ENCODE results near the gene SPEM2. TPM values are rescaled to one million over a fixed set of nuclear protein-coding genes. Genes with fewer than 3 reads are reported as not detected.
"Not testable (repeated sequence)": the region's sequence is repeated elsewhere in the genome, so short reads cannot be mapped to it uniquely, and the experiment has no call there.

The SPEM2 gene
- total RNA-seq, 2 experiments from 2014 or later = not detected

DNA sequence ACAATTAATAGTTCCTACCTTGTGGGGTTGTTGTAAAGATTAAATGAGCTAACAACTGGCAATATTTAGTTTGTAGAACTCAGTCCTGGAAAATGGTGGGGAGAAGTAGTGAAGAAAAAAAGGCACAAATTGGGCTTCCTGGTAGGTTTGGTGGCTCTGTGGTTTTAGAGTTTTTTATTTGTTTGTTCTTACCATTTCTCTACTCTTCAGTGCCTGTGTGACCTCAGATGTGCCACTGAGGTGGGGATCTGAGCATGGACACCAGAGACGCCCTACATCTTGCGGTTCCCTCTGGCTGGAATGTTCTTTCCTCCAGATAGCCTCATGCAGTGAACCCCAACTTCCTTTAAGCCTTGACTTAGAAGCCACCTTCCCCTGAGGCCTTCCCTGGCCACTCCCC is 46.3 kb downstream of the SPEM2 start:
- Mint-ChIP-seq H3K4me3 (no peak overlapping the region), H3K27me3 (no peaks in the 10 kb centered on the region), H3K4me1 (ENCODE audit: low read depth) (peaks cover 45% of the 10 kb centered on the region), H3K27ac (peak overlapping the region; percentile 80), H3K36me3 (ENCODE audit: low read depth) (peaks cover 15% of the 10 kb centered on the region), H3K9me3 (no peaks in the 10 kb centered on the region)
- ATAC-seq (no peak), DNase-seq (no peak)
- POLR2A ChIA-PET = interaction anchor here (1.1 to 2.2 kb wide), 6 partner anchors 8 to 31 kb away, joined by 3 to 12 read pairs (median 4); partner anchors contain the start of genes POLR2A and ZBTB4
- intact Hi-C loops (cut with micrococcal nuclease) = no loop called here
- CTCF ChIA-PET = no interaction called here
- TF ChIP-seq, protein P1, sequence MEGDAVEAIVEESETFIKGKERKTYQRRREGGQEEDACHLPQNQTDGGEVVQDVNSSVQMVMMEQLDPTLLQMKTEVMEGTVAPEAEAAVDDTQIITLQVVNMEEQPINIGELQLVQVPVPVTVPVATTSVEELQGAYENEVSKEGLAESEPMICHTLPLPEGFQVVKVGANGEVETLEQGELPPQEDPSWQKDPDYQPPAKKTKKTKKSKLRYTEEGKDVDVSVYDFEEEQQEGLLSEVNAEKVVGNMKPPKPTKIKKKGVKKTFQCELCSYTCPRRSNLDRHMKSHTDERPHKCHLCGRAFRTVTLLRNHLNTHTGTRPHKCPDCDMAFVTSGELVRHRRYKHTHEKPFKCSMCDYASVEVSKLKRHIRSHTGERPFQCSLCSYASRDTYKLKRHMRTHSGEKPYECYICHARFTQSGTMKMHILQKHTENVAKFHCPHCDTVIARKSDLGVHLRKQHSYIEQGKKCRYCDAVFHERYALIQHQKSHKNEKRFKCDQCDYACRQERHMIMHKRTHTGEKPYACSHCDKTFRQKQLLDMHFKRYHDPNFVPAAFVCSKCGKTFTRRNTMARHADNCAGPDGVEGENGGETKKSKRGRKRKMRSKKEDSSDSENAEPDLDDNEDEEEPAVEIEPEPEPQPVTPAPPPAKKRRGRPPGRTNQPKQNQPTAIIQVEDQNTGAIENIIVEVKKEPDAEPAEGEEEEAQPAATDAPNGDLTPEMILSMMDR (IDR thresholded peaks at IDR 0.05) = no peak

DNA sequence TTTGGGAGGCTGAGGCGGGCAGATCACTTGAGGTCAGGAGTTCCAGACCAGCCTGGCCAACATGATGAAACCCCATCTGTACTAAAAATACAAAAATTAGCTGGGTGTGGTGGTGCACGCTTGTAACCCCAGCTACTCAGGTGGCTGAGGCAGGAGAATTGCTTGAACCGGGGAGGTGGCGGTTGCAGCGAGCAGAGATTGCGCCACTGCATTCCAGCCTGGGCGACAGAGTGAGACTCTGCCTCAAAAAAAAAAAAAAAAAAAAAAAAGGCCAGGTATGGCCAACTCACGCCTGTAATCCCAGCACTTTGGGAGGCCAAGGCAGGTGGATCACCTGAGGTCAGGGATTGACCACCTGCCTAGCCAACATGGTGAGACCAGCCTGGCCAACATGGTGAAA is 49.4 kb downstream of the SPEM2 start:
- DNase-seq; H3K4me3 Mint-ChIP-seq; H3K27me3 Mint-ChIP-seq; H3K27ac Mint-ChIP-seq; ATAC-seq; intact Hi-C loops (cut with micrococcal nuclease); H3K9me3 Mint-ChIP-seq: not testable (repeated sequence)
- POLR2A ChIA-PET = interaction anchor here (1.1 to 8.1 kb wide), 5 partner anchors 11 to 75 kb away, joined by 3 to 122 read pairs (median 17); partner anchors contain the start of gene FGF11
- H3K4me1 Mint-ChIP-seq (ENCODE audit: low read depth) = peaks cover 48% of the 10 kb centered on the region
- H3K36me3 Mint-ChIP-seq (ENCODE audit: low read depth) = peaks cover 20% of the 10 kb centered on the region
- CTCF ChIA-PET = interaction anchor here (1.6 to 2.3 kb wide), 2 partner anchors 8 to 38 kb away, joined by 5 to 8 read pairs; no protein-coding TSS in a partner anchor

DNA sequence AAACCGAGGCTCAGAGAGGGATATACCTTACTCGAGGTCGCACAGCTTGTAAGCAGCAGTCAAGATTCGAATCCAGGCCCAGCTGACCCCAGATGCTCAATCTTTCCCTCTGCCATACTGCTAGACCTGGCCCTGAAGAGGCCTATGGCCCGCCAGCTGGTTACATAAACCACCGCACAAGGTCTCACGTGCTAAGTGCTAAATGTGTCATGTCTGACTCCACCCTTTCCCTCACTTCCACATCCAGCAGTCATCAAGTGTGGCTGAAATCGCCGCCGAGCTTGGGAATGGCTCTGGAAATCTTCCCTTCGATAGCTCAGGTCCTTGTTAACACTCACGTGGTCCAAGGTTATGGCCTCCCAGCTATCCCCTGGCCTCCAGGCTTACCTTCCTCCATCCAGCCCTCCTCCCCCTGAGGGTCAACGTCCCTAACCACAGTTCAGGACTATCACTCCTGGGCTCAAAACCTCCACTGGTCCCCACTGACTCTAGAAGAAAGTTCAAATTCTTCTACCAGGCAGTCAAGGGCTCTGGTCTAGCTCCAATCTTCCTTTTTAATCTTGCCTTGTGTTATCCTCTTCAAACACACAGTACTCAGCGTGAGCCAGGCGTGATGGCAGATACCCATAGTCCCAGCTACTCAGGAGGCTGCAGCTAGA is 50.5 kb downstream of the SPEM2 start:
- TF ChIP-seq, protein P1 (IDR thresholded peaks at IDR 0.05) = no peak
- CTCF ChIA-PET = interaction anchor here (0.8 to 6.6 kb wide), 6 partner anchors 9 to 120 kb away, joined by 3 to 49 read pairs (median 7); partner anchors contain the start of gene TMEM102
- DNase-seq = peak; percentile 39
- Mint-ChIP-seq H3K36me3 (ENCODE audit: low read depth) (peaks cover 20% of the 10 kb centered on the region), H3K4me3 (peak overlapping the region; percentile 96), H3K4me1 (ENCODE audit: low read depth) (peaks cover 52% of the 10 kb centered on the region), H3K9me3 (no peaks in the 10 kb centered on the region), H3K27ac (peak overlapping the region; percentile 93), H3K27me3 (no peaks in the 10 kb centered on the region)
- intact Hi-C loops (cut with micrococcal nuclease) = no loop called here
- POLR2A ChIA-PET = interaction anchor here (0.6 to 8.1 kb wide), 12 partner anchors 10 to 210 kb away, joined by 3 to 122 read pairs (median 4); partner anchors contain the start of genes FGF11 and TMEM102
- ATAC-seq = no peak

DNA sequence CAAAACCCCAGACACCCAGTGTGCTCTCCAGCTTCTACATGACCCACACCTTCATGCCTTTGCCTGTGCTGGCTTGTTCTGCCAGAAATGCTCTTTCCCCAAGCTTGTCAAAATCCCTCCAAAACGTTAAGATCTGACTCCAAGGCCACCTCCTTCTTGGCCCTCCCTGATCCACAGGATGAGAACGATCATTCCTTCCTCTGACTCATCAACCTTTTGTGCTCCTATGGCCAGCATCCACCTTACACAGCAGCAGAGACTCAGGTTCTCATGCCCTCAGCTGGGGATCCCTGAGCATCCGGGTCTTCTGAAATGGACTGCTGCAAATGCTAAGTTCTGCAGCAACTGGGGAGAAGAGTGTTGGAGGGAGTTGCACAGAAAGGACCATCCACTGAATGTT is 51.1 kb downstream of the SPEM2 start:
- H3K27me3 Mint-ChIP-seq = no peaks in the 10 kb centered on the region
- intact Hi-C loops (cut with micrococcal nuclease) = no loop called here
- H3K4me1 Mint-ChIP-seq (ENCODE audit: low read depth) = peaks cover 54% of the 10 kb centered on the region

DNA sequence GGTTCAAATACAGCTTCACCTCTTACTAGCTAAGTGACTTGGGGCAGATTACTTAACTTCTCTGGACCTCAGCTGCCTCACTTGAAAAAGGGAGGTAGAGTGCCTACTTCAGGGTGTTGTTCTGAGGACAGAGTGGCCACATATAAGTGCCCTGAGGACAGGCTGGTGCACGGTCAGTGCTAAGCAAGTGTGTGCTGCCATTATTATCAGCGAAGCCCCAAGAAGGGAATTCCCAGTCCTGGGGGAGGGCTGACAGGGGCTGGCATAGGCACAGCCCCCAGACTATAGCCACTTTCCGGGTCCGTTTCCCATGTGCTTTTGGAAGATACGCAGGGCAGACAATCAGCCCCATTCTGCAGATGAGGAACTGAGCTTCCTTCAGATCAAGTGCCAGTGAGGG is 51.5 kb downstream of the SPEM2 start:
- TF ChIP-seq, protein P1 (IDR thresholded peaks at IDR 0.05) = no peak
- intact Hi-C loops (cut with micrococcal nuclease) = no loop called here
- Mint-ChIP-seq H3K4me3 (peak overlapping the region; percentile 96), H3K36me3 (ENCODE audit: low read depth) (peaks cover 20% of the 10 kb centered on the region), H3K4me1 (ENCODE audit: low read depth) (peaks cover 53% of the 10 kb centered on the region), H3K9me3 (no peaks in the 10 kb centered on the region), H3K27ac (peak overlapping the region; percentile 93), H3K27me3 (no peaks in the 10 kb centered on the region)
- ATAC-seq = no peak
- DNase-seq = no peak
- ChIA-PET POLR2A (interaction anchor here (0.6 to 8.1 kb wide), 13 partner anchors 9 to 135 kb away, joined by 3 to 122 read pairs (median 5); partner anchors contain the start of genes FGF11 and TMEM102), CTCF (interaction anchor here (0.8 to 6.6 kb wide), 6 partner anchors 10 to 155 kb away, joined by 3 to 49 read pairs (median 7); partner anchors contain the start of gene TMEM102)

More for the DNA sequence above, 51.1 kb downstream of the SPEM2 start:
- no peaks in the 10 kb centered on the region for H3K9me3 Mint-ChIP-seq
- DNase-seq (no peak), ATAC-seq (no peak)
- ChIA-PET POLR2A (interaction anchor here (0.6 to 8.1 kb wide), 14 partner anchors 9 to 210 kb away, joined by 3 to 122 read pairs (median 5); partner anchors contain the start of genes FGF11 and TMEM102), CTCF (interaction anchor here (0.8 to 6.6 kb wide), 5 partner anchors 9 to 120 kb away, joined by 3 to 49 read pairs (median 7); partner anchors contain the start of gene TMEM102)
- peak overlapping the region; percentile 96 for H3K4me3 Mint-ChIP-seq
- peaks cover 20% of the 10 kb centered on the region for H3K36me3 Mint-ChIP-seq (ENCODE audit: low read depth)
- peak overlapping the region; percentile 93 for H3K27ac Mint-ChIP-seq
- TF ChIP-seq, protein P1 (IDR thresholded peaks at IDR 0.05) = no peak

Other genes with a start within 250 kb of the SPEM2 start
- gene ASGR1, start 246.2 kb upstream of the SPEM2 start, total RNA-seq = 1 to 10 TPM; 2.6 to 3.9 TPM
- 1 to 10 TPM; 9.5 to 9.7 TPM for gene DLG4, start 205.8 kb upstream of the SPEM2 start, total RNA-seq
- 100 to 1,000 TPM; 288 to 291 TPM for gene ACADVL, start 205.7 kb upstream of the SPEM2 start, total RNA-seq
- 10 to 100 TPM; 50.0 to 53.6 TPM for gene DVL2, start 191.1 kb upstream of the SPEM2 start, total RNA-seq
- gene PHF23, start 186.2 kb upstream of the SPEM2 start, total RNA-seq = 10 to 100 TPM; 17.8 to 24.4 TPM
- gene GABARAP, start 183.2 kb upstream of the SPEM2 start, total RNA-seq = 100 to 1,000 TPM; 104 to 118 TPM
- gene CTDNEP1, start 173.9 kb upstream of the SPEM2 start, total RNA-seq = 100 to 1,000 TPM; 159 to 160 TPM
- 10 to 100 TPM; 80.2 to 85.4 TPM for gene ELP5, start 173.4 kb upstream of the SPEM2 start, total RNA-seq
- gene CLDN7, start 163.1 kb upstream of the SPEM2 start, total RNA-seq = 1 to 10 TPM; 1.5 to 1.7 TPM
- under 1 TPM; 0.07 to 0.25 TPM for gene SLC2A4, start 143.9 kb upstream of the SPEM2 start, total RNA-seq
- under 1 TPM; 0.56 to 0.83 TPM for gene YBX2, start 131.0 kb upstream of the SPEM2 start, total RNA-seq
- gene EIF5A, start 118.0 kb upstream of the SPEM2 start, total RNA-seq = 1,000 to 10,000 TPM; 1,064 TPM
- 10 to 100 TPM; 31.8 to 36.8 TPM for gene GPS2, start 110.3 kb upstream of the SPEM2 start, total RNA-seq
- gene NEURL4, start 96.3 kb upstream of the SPEM2 start, total RNA-seq = 10 to 100 TPM; 36.2 to 40.4 TPM
- 100 to 1,000 TPM; 309 to 342 TPM for gene ACAP1, start 89.1 kb upstream of the SPEM2 start, total RNA-seq
- gene KCTD11, start 73.5 kb upstream of the SPEM2 start, total RNA-seq = 10 to 100 TPM; 11.0 to 11.2 TPM
- not detected for gene TMEM95, start 70.5 kb upstream of the SPEM2 start, total RNA-seq
- 1 to 10 TPM; 6.8 to 6.9 TPM for gene TNK1, start 44.5 kb upstream of the SPEM2 start, total RNA-seq
- gene PLSCR3, start 31.1 kb upstream of the SPEM2 start, total RNA-seq = 10 to 100 TPM; 62.6 to 71.1 TPM
- 10 to 100 TPM; 55.8 to 60.6 TPM for gene TMEM256, start 21.5 kb upstream of the SPEM2 start, total RNA-seq
- 10 to 100 TPM in 1 of 2 experiments, 1 to 10 TPM in 1; 9.4 to 10.9 TPM for gene NLGN2, start 17.8 kb upstream of the SPEM2 start, total RNA-seq
- under 1 TPM in 1 of 2 experiments, not detected in 1; 0.36 TPM for gene SPEM1, start 5.3 kb upstream of the SPEM2 start, total RNA-seq
- gene SPEM3, start 3.2 kb downstream of the SPEM2 start, total RNA-seq = not detected
- gene TMEM102, start 9.8 kb downstream of the SPEM2 start, total RNA-seq = 10 to 100 TPM; 12.5 to 14.2 TPM
- gene FGF11, start 13.9 kb downstream of the SPEM2 start, total RNA-seq = 10 to 100 TPM; 16.5 to 16.6 TPM
- gene CHRNB1, start 19.4 kb downstream of the SPEM2 start, total RNA-seq = 10 to 100 TPM; 11.5 to 11.7 TPM
- gene ZBTB4, start 54.0 kb downstream of the SPEM2 start, total RNA-seq = 10 to 100 TPM; 24.3 to 24.6 TPM
- gene SLC35G6, start 55.8 kb downstream of the SPEM2 start, total RNA-seq = not detected
- gene POLR2A, start 58.8 kb downstream of the SPEM2 start, total RNA-seq = 100 to 1,000 TPM; 219 to 223 TPM
- gene TNFSF12, start 123.4 kb downstream of the SPEM2 start, total RNA-seq = 10 to 100 TPM; 11.8 to 13.8 TPM
- 1 to 10 TPM; 4.0 to 6.9 TPM for gene TNFSF13, start 133.1 kb downstream of the SPEM2 start, total RNA-seq
- 10 to 100 TPM; 60.2 to 63.2 TPM for gene SENP3, start 136.3 kb downstream of the SPEM2 start, total RNA-seq
- 10 to 100 TPM; 11.4 to 12.9 TPM for gene CD68, start 154.0 kb downstream of the SPEM2 start, total RNA-seq
- 10 to 100 TPM; 50.9 to 51.4 TPM for gene MPDU1, start 158.2 kb downstream of the SPEM2 start, total RNA-seq
- gene SOX15, start 164.5 kb downstream of the SPEM2 start, total RNA-seq = under 1 TPM in 1 of 2 experiments, not detected in 1; 0.25 TPM
- 10 to 100 TPM; 28.6 to 33.1 TPM for gene FXR2, start 189.3 kb downstream of the SPEM2 start, total RNA-seq
- 10 to 100 TPM; 15.6 to 22.2 TPM for gene SAT2, start 202.2 kb downstream of the SPEM2 start, total RNA-seq
- gene SHBG, start 204.5 kb downstream of the SPEM2 start, total RNA-seq = not detected
- under 1 TPM in 1 of 2 experiments, not detected in 1; 0.38 TPM for gene ATP1B2, start 225.3 kb downstream of the SPEM2 start, total RNA-seq